ENCODE measurements around the gene CFAP126. TPM values are rescaled to one million over a fixed set of nuclear protein-coding genes. Genes with fewer than 3 reads are reported as not detected.

The CFAP126 gene
- total and polyA plus RNA-seq, 2 of the 8 experiments (the other 6 are each of a cell fraction or from before 2014, with no cell fraction given): not detected

GRCh38 chr1:161399257-161399998 is 31.8 kb upstream of the CFAP126 start (continued):
- TF ChIP-seq, protein P1, sequence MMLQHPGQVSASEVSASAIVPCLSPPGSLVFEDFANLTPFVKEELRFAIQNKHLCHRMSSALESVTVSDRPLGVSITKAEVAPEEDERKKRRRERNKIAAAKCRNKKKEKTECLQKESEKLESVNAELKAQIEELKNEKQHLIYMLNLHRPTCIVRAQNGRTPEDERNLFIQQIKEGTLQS (IDR thresholded peaks at IDR 0.05; ENCODE audit: insufficient read depth, low read depth, low read length): no peak
- TF ChIP-seq POLR2A (IDR thresholded peaks at IDR 0.05; ENCODE audit: control extremely low read depth in 1 of 2, low read depth in 2 of 2, low read length in 2 of 2) (peak; percentile 67 to 74; a peak in 2 of 3 replicates), KDM5A (IDR thresholded peaks at IDR 0.05; ENCODE audit: low read length) (0 out of 2 replicates have a peak, but pooled peaks have one; percentile 13), SIRT6 (IDR thresholded peaks at IDR 0.05; ENCODE audit: low read length) (no peak), SAP30 (IDR thresholded peaks at IDR 0.05; ENCODE audit: insufficient read depth, insufficient replicate concordance, low read length) (no peak), ASH2L (IDR thresholded peaks at IDR 0.05; ENCODE audit: low read length) (peak; percentile 99), BCL11A (IDR thresholded peaks at IDR 0.05; ENCODE audit: low read depth in 2 of 2, low read length in 2 of 2) (no peak), YY1 (IDR thresholded peaks at IDR 0.05; ENCODE audit: low read depth, low read length) (no peak), BRCA1 (IDR thresholded peaks at IDR 0.05; ENCODE audit: low read depth, low read length) (no peak)

All from H1 (cell line).